Activated naive CD8-positive, alpha-beta T cell treated with anti-CD3 and anti-CD28 coated beads, Interleukin-2, amount 10 ng/mL, durations not matched to agents 7 days and 5 days (primary cell): ENCODE data around the gene RNF208. TPM values are rescaled to one million over a fixed set of nuclear protein-coding genes. Genes with fewer than 3 reads are reported as not detected.

Source experiments
- ATAC-seq: fragments of 150-1000 bp; cut with Tn5 transposase; one replicate; pipeline ENCODE4 v1.10.0; 2021; ENCODE audit warnings: low read depth, moderate library complexity
- POLR2A ChIA-PET: fragments of 350-600 bp; sonication (Branson Sonifier 250); formaldehyde crosslinking; loops from one replicate; lab custom pipeline; 2021; ENCODE audit warnings: antibody characterized with exemption; lab: Charles Lee
- DNase-seq: peaks from one replicate; pipeline ENCODE4 v3.0.0; 2021
- H3K27ac Mint-ChIP-seq: one replicate; pipeline ENCODE4 v1.8.0; 2022; ENCODE audit warnings: mild to moderate bottlenecking, mixed read lengths
- H3K27me3 Mint-ChIP-seq: one replicate; pipeline ENCODE4 v1.8.0; 2022; ENCODE audit warnings: mild to moderate bottlenecking, moderate library complexity, mixed read lengths
- H3K36me3 Mint-ChIP-seq: one replicate; pipeline ENCODE4 v1.8.0; 2021; ENCODE audit warnings: mild to moderate bottlenecking, mixed read lengths
- H3K4me1 Mint-ChIP-seq: one replicate; pipeline ENCODE4 v1.8.0; 2021; ENCODE audit warnings: mixed read lengths
- H3K4me3 Mint-ChIP-seq: one replicate; pipeline ENCODE4 v1.8.0; 2022; ENCODE audit warnings: mild to moderate bottlenecking, moderate library complexity, mixed read lengths
- H3K9me3 Mint-ChIP-seq: one replicate; pipeline ENCODE4 v1.8.0; 2021; ENCODE audit warnings: mixed read lengths
- total RNA-seq, 2 experiments: library from RNA; stranded (reverse); gene quantifications; one replicate each; pipeline ENCODE4 v1.2.3, GENCODE V29; 2021

The RNF208 gene
- total RNA-seq, 2 experiments from 2014 or later: 5.0 to 7.2 TPM

DNA sequence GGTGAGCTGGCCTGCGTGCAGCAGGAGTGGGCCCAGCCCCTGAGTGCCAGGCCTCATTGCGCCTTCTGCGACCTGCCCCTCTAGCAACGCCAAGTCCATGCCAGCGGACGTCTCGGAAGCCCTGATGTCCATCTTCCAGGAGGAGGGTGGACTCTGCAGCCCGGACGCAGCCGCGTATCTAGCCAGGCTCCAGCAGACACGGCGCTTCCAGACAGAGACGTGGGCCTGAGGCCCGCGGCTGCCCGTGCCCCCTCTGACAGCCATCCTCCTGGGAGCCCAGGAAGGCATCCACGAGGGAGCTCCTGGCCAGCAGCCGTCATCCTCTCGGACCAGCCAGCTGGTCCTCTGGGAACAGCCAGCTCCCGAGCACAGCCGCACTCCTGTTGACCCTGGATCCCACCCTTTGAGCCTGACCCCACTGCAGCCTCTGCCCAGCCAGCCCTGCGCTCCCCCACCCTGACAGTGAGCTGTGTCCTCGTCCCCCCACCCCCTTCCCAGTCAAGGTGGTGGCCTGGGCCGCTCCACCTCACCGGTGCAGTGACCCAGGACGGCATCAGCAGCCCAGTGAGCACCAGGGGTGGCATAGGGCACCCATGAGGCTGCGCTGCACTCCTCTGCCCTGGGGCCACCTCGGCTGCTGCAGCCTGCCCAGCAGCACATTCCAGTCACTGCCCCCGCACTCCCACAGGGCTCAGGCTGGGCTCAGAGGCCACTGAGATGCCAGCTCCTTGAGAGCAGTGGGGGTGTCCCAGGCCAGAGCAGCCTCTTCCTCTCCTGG, 5.7 kb downstream of the RNF208 start:
- H3K4me3 Mint-ChIP-seq: no peak overlapping the region
- no peaks in the 10 kb centered on the region for H3K27me3 Mint-ChIP-seq
- H3K4me1 Mint-ChIP-seq: no peaks in the 10 kb centered on the region
- POLR2A ChIA-PET: interaction anchor here (0.6 to 1.3 kb wide), 3 partner anchors 11 to 28 kb away, joined by 3 to 5 read pairs (median 3); partner anchors contain the start of genes ANAPC2, NDOR1, SSNA1 and TMEM203
- H3K9me3 Mint-ChIP-seq: no peaks in the 10 kb centered on the region
- DNase-seq (no peak), ATAC-seq (no peak)
- H3K27ac Mint-ChIP-seq: no peak overlapping the region
- H3K36me3 Mint-ChIP-seq: no peaks in the 10 kb centered on the region

DNA sequence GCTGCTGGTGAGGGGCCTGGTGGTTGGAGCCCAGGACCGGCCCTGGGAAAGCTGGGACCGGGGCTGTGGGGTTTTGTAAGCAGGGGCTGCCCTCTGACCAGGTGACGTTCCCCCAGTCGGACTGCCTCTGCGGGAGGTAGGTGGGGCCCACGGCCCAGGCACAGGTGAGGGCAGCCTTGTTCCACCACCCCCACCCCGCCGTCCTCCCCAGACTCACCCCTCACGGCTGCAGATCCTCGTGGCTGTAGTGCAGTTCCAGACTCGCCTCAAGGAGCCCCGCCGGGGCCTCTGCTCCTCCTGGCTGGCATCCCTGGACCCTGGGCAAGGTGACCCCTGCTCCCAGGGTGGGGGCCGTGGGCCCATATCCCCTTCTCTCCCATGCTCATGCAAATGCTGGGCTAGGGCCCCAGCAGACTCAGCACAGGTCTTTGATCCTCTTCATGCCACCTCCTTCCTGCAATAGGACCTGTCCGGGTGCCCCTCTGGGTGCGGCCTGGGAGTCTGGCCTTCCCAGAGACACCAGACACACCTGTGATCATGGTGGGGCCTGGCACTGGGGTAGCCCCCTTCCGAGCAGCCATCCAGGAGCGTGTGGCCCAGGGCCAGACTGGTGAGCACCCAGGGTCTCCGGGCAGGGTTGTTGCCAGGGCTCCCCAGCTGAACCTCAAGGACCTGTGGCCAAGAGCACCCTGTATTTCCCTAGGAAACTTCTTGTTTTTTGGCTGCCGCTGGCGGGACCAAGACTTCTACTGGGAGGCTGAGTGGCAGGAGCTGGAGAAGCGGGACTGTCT, 6.6 kb downstream of the RNF208 start:
- Mint-ChIP-seq H3K27me3 (no peaks in the 10 kb centered on the region), H3K27ac (no peak overlapping the region), H3K4me3 (no peak overlapping the region), H3K9me3 (no peaks in the 10 kb centered on the region), H3K4me1 (no peaks in the 10 kb centered on the region), H3K36me3 (no peaks in the 10 kb centered on the region)
- no peak for ATAC-seq
- POLR2A ChIA-PET: interaction anchor here (1.2 kb wide), 1 partner anchor 25 kb away, joined by 5 read pairs; the partner anchor contains the start of gene TUBB4B
- no peak for DNase-seq

DNA sequence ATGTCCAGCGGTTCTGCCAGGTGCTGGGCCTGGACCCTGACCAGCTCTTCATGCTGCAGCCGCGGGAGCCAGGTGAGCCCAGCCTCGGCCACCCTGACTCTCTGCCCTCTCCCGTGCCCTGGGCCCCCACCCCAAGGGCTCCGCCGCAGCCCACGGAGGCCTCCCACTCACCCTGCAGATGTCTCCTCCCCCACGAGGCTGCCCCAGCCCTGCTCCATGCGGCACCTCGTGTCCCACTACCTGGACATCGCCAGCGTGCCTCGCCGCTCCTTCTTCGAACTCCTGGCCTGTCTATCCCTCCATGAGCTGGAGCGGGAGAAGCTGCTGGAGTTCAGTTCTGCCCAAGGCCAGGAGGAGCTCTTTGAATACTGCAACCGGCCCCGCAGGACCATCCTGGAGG, 7.4 kb downstream of the RNF208 start:
- POLR2A ChIA-PET: interaction anchor here (1.3 kb wide), 1 partner anchor 8 kb away, joined by 5 read pairs; the partner anchor contains the start of gene RNF208
- H3K27ac Mint-ChIP-seq: no peak overlapping the region
- no peaks in the 10 kb centered on the region for H3K9me3 Mint-ChIP-seq
- H3K36me3 Mint-ChIP-seq: peaks cover 2% of the 10 kb centered on the region
- no peaks in the 10 kb centered on the region for H3K27me3 Mint-ChIP-seq
- DNase-seq (no peak), ATAC-seq (no peak)
- H3K4me3 Mint-ChIP-seq: no peak overlapping the region
- H3K4me1 Mint-ChIP-seq: no peaks in the 10 kb centered on the region

DNA sequence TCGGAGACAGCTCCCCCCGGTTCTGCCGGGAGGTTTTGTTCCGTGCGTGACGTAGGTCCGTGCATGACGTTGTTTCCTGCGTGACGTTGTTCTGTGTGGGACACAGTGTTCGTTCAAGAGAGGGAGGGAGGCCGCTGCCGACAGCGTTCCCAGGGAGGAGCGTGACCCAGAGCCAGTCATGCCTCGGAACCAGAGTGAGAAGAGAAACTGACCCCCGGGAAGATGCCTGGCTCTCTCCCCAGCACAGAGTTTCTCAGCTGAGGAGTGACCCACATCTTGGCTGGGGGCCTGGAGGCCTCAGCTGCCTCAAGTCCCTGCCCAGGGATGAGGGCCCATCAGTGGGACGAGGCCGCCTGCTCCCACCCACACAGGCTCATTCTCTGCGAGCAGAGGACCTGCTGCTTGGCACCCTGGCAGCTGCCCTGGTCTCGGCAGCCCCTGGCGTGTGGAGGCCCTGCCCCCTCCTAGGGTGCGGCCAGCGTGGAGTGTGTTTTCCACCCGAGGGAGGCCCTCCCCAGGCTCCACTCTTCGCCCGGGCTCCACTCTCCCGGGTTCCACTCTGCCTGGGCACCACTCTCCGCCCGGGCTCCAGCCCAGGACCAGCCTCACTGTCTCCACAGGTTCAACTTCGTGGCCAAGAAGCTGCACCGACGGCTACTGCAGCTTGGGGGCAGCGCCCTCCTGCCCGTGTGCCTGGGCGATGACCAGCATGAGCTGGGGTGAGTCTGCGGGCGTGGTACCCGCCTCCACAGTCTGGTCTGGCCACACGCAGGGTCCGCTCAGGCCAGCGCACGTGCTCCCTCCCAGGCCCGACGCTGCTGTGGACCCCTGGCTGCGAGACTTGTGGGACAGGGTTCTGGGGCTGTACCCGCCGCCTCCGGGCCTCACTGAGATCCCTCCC, 8.6 kb downstream of the RNF208 start:
- ATAC-seq: no peak
- H3K27ac Mint-ChIP-seq: no peak overlapping the region

DNA sequence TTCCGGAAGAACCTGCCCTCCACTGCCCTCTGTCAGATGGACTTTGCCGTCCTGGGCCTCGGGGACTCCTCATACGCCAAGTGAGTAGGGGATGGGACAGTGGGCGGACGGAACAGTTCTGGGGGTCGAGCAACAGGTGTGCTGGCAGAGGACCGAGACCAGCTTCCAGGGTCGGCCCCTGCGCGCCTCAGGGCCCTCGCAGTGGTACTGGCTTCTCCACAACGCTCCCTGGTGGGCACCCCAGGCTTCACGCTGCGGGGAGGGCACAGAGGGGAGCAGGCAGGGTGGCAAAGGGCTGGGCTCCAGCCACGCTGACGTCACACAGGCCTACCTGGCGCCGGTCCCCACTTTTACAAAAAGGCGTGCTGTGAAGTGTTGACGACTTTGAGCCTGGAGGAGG, 9.5 kb downstream of the RNF208 start:
- ATAC-seq (no peak), DNase-seq (no peak)
- POLR2A ChIA-PET: interaction anchor here (1.5 kb wide), 1 partner anchor 12 kb away, joined by 6 read pairs; the partner anchor contains the start of gene TPRN
- Mint-ChIP-seq H3K27ac (no peak overlapping the region), H3K27me3 (no peaks in the 10 kb centered on the region), H3K4me1 (peaks cover 4% of the 10 kb centered on the region), H3K9me3 (no peaks in the 10 kb centered on the region), H3K36me3 (peaks cover 5% of the 10 kb centered on the region), H3K4me3 (no peak overlapping the region)

More for the DNA sequence above, 8.6 kb downstream of the RNF208 start:
- H3K27me3 Mint-ChIP-seq: no peaks in the 10 kb centered on the region
- H3K9me3 Mint-ChIP-seq: no peaks in the 10 kb centered on the region
- H3K36me3 Mint-ChIP-seq: peaks cover 2% of the 10 kb centered on the region
- peaks cover 2% of the 10 kb centered on the region for H3K4me1 Mint-ChIP-seq
- POLR2A ChIA-PET: interaction anchor here (1.3 kb wide), 1 partner anchor 9 kb away, joined by 5 read pairs; the partner anchor contains the start of gene RNF208
- no peak for DNase-seq
- H3K4me3 Mint-ChIP-seq: no peak overlapping the region

DNA sequence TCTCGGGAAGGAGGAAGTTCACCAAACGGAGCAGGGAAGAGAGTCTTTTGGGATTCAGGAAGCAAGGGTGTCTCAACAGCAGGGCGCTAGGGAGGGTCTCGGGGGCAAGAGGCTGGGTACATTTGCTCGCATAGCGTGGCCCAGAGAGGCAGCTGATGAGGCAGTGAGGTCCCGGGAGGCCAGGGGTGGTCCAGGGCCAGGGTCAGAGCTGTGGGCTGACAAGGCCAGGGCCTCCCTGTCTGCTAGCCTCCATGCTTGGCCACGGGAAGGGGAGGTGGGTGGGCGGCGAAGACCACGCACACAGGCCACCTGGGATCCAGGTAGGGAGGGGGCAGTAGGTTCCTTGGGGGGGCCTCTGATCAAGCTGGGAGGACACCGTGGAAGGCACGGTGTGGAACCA, 10.5 kb downstream of the RNF208 start:
- no peak overlapping the region for H3K4me3 Mint-ChIP-seq
- peak overlapping the region; percentile 61 for H3K27ac Mint-ChIP-seq
- H3K36me3 Mint-ChIP-seq: peaks cover 15% of the 10 kb centered on the region
- no peak for DNase-seq
- peaks cover 14% of the 10 kb centered on the region for H3K4me1 Mint-ChIP-seq
- H3K27me3 Mint-ChIP-seq: no peaks in the 10 kb centered on the region
- no peak for ATAC-seq
- POLR2A ChIA-PET: interaction anchor here (1.5 kb wide), 1 partner anchor 11 kb away, joined by 6 read pairs; the partner anchor contains the start of gene TPRN
- no peaks in the 10 kb centered on the region for H3K9me3 Mint-ChIP-seq

DNA sequence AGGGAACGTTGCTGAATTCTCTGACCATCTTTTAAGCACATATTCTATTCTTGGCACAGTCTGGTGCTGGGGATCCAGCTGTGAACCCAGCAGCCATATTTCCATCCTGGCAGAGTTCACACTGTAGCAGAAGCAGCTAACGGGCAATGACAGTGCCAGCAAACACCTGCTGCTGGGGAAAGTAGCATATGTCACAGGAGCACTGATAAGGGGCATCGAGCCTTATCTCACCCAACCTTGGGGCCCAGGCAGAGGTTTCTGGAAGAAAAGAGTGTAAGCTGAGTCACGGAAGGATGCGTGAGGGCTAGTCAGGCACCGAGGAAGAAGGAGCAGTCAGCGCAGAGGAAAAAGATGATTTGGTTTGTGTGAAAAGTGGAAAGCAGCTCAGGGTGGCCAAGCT, 15.4 kb downstream of the RNF208 start:
- ATAC-seq: no peak
- DNase-seq: no peak
- POLR2A ChIA-PET: interaction anchor here (0.7 to 4.0 kb wide), 5 partner anchors 11 to 34 kb away, joined by 5 to 31 read pairs (median 8); partner anchors contain the start of genes ANAPC2, CYSRT1, RNF208 and SSNA1
- peak overlapping the region; percentile 95 for H3K4me3 Mint-ChIP-seq
- H3K4me1 Mint-ChIP-seq: peaks cover 32% of the 10 kb centered on the region
- no peaks in the 10 kb centered on the region for H3K27me3 Mint-ChIP-seq
- peaks cover 15% of the 10 kb centered on the region for H3K36me3 Mint-ChIP-seq
- peak overlapping the region; percentile 90 for H3K27ac Mint-ChIP-seq
- H3K9me3 Mint-ChIP-seq: no peaks in the 10 kb centered on the region

DNA sequence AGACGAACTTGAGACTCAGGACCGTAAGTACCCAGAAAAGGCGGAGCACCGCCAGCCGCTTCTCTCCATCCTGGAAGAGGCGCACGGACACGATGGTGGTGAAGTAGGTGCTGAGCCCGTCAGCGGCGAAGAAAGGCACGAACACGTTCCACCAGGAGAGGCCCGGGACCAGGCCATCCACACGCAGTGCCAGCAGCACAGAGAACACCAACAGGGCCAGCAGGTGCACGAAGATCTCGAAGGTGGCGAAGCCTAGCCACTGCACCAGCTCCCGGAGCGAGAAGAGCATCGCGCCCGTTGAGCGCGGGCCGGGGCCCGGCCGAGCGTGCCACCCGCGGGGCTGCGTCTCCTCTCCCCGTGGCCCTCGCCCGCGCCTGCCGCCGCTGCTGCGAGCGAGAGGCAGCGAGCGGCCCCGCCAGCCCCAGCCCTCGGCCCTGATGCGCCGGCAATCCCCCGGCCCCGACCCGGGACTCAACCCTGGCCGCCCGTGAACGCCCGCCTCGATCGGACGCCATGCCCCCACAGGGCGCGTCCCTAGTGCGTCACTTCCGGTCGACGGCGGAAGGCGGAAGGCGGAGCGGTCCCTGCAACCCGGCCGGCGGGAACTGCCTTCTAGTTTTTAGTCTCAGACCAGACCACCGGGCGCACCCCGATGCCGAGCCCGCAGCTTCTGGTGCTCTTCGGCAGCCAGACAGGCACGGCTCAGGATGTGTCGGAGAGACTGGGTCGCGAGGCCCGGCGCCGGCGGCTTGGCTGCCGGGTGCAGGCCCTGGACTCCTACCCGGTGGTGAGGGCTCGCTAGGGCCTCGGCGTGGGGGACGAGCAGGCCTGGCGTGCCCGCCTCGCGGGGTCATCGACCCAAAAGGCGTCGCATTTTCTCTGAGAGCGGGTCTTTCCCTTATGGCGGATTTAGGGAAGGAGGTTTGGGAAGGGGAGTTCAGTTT, 16.6 kb downstream of the RNF208 start, which contains the start of the genes NDOR1 and TMEM203:
Gene NDOR1 (plus strand): TSS at position 575 of the 944 bp plus-strand sequence. CDS start 78 bp downstream, at position 653.
Gene TMEM203 (minus strand): TSS at position 523 of the 944 bp plus-strand sequence. CDS start 234 bp downstream, at position 289.
- no peaks in the 10 kb centered on the region for H3K9me3 Mint-ChIP-seq
- peak within 1 kb of the TSS; percentile 95 for H3K4me3 Mint-ChIP-seq
- ATAC-seq: peak; percentile 51
- DNase-seq: peak; percentile 97
- H3K4me1 Mint-ChIP-seq: peaks cover 35% of the 10 kb centered on the region
- H3K36me3 Mint-ChIP-seq: peaks cover 15% of the 10 kb centered on the region
- H3K27ac Mint-ChIP-seq: peak within 1 kb of the TSS; percentile 90
- POLR2A ChIA-PET: interaction anchor here (0.6 to 4.0 kb wide), 11 partner anchors 10 to 96 kb away, joined by 3 to 31 read pairs (median 5); partner anchors contain the start of genes ANAPC2, CYSRT1, NELFB and NRARP
- no peaks in the 10 kb centered on the region for H3K27me3 Mint-ChIP-seq

DNA sequence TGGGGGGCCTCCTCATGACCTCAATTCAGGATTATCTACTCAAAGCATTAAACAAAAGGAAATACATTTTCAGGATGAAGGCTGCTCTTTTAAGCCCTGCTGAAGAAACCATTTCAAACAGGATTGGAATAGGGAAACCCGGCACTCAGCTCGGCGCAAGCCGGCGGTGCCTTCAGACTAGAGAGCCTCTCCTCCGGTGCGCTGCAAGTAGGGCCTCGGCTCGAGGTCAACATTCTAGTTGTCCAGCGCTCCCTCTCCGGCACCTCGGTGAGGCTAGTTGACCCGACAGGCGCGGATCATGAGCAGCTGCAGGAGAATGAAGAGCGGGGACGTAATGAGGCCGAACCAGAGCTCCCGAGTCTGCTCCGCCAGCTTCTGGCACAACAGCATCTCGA, 17.3 kb downstream of the RNF208 start:
- POLR2A ChIA-PET: interaction anchor here (0.6 to 4.0 kb wide), 9 partner anchors 10 to 97 kb away, joined by 3 to 31 read pairs (median 5); partner anchors contain the start of genes ANAPC2, CYSRT1, NELFB and NRARP
- DNase-seq: no peak
- Mint-ChIP-seq H3K9me3 (no peaks in the 10 kb centered on the region), H3K27me3 (no peaks in the 10 kb centered on the region), H3K36me3 (peaks cover 13% of the 10 kb centered on the region), H3K4me1 (peaks cover 35% of the 10 kb centered on the region), H3K4me3 (peak overlapping the region; percentile 95), H3K27ac (peak overlapping the region; percentile 89)
- ATAC-seq: no peak

DNA sequence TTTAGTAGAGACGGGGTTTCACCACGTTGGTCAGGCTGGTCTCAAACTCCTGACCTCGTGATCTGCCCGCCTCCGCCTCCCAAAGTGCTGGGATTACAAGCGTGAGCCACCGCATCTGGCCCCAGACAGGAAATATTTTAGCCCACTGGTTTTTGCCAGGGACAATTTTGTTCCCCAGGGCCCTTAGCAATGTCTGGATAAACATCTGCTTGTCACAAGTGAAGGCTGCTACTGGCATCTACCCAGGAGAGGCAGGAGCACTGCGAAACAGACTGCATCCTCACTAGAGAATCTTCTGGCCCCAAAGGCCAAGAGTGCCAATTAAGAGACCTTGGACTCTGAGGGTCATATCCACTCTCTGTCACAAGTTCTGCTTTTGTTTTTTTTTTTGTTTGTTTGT, 19.1 kb downstream of the RNF208 start:
- DNase-seq (no peak), ATAC-seq (no peak)
- no peaks in the 10 kb centered on the region for H3K9me3 Mint-ChIP-seq
- POLR2A ChIA-PET: interaction anchor here (2.1 to 3.5 kb wide), 2 partner anchors 15 kb away, joined by 4 to 42 read pairs; partner anchors contain the start of genes ANAPC2 and SSNA1
- H3K27me3 Mint-ChIP-seq: no peaks in the 10 kb centered on the region
- peaks cover 34% of the 10 kb centered on the region for H3K4me1 Mint-ChIP-seq
- no peak overlapping the region for H3K4me3 Mint-ChIP-seq
- peaks cover 13% of the 10 kb centered on the region for H3K36me3 Mint-ChIP-seq
- H3K27ac Mint-ChIP-seq: no peak overlapping the region

DNA sequence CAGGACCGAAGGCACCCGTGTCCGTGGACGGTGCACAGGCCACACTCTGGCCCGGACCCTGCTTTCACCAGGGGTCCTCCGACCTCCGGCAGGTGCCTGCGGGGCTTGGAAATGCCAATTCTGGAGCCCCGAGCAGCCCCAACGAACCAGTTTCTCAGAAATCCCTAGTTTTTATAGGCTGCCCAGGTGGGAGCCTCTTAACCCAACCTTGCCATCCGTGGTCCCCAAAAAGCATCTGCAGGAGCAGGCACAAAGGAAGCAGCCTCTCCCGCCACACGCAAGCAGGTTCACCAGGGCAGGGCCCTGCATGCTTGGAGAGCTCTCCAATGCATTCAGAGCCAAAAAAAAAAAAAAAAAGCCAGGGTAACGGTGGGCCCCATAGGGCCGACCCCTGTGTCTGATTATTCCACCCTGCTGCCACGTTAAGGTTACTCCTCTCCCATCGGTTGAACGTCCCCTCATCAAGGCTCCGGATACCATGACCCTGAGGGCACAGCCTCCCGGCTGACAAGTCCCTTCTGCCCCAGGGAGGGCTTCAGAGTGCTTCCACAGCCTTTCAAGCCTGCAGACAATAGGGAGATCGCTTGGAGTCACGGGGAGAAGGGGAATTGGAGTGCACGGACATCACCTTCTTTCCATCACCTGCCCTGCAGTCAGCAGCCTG, 20.7 kb downstream of the RNF208 start:
- ATAC-seq (no peak), DNase-seq (no peak)
- Mint-ChIP-seq H3K36me3 (no peaks in the 10 kb centered on the region), H3K4me1 (peaks cover 21% of the 10 kb centered on the region), H3K27me3 (no peaks in the 10 kb centered on the region), H3K27ac (peak overlapping the region; percentile 86), H3K4me3 (peak overlapping the region; percentile 84), H3K9me3 (no peaks in the 10 kb centered on the region)
- POLR2A ChIA-PET: interaction anchor here (0.6 to 3.5 kb wide), 18 partner anchors 10 to 474 kb away, joined by 3 to 42 read pairs (median 6); partner anchors contain the start of genes ANAPC2, CYSRT1, DPP7 and MAN1B1
